Keratinocyte (primary cell): ENCODE results near the gene ST6GAL1. TPM values are rescaled to one million over a fixed set of nuclear protein-coding genes. Genes with fewer than 3 reads are reported as not detected.

Experiments
- DNase-seq: peaks from one replicate; pipeline ENCODE4 v3.0.0-alpha.2; 2011; ENCODE audit warnings: low read depth, missing footprints, low spot score
- FAIRE-seq: peaks from 2 replicates; lab custom pipeline; 2011; peaks lifted over from hg19 to GRCh38; lab: Jason Lieb, UNC
- H2AFZ ChIP-seq: 2 replicates; pipeline ENCODE4 v1.6.0; 2012; ENCODE audit warnings: low read length, control low read depth, inconsistent platforms; ENCODE audit not compliant: control insufficient read depth
- H3K27ac ChIP-seq: 2 replicates; pipeline ENCODE4 v1.5.1; 2011; ENCODE audit warnings: low read length; ENCODE audit not compliant: control insufficient read depth, insufficient read depth
- H3K27me3 ChIP-seq: 3 replicates; pipeline ENCODE4 v1.6.0; 2011; ENCODE audit warnings: low read length; ENCODE audit not compliant: control insufficient read depth, insufficient read depth; ENCODE audit errors: extremely low read depth
- H3K36me3 ChIP-seq, 2 experiments: 2 replicates in 1 of 2; 3 replicates in 1 of 2; pipeline ENCODE4 v1.5.1; 2011; ENCODE audit warnings: low read length in 2 of 2, mild to moderate bottlenecking in 1 of 2; ENCODE audit not compliant: control insufficient read depth in 2 of 2, insufficient read depth in 2 of 2; ENCODE audit errors: extremely low read depth in 1 of 2
- H3K4me1 ChIP-seq: 3 replicates; pipeline ENCODE4 v1.5.1; 2011; ENCODE audit warnings: low read length; ENCODE audit not compliant: control insufficient read depth, insufficient read depth; ENCODE audit errors: extremely low read depth
- H3K4me2 ChIP-seq: 3 replicates; pipeline ENCODE4 v1.6.0; 2011; ENCODE audit warnings: low read depth, low read length; ENCODE audit not compliant: control insufficient read depth, insufficient read depth; ENCODE audit errors: extremely low read depth
- H3K4me3 ChIP-seq, 3 experiments: fragments of 200-600 bp in 1 of 3; sonication (generic) in 1 of 3; 2 replicates in 2 of 3; 3 replicates in 1 of 3; pipeline ENCODE4 v1.5.1; 2011 to 2016; ENCODE audit warnings: low read length in 3 of 3, mild to moderate bottlenecking in 3 of 3, control low read depth in 2 of 3, inconsistent platforms in 1 of 3, low read depth in 1 of 3, mixed read lengths in 1 of 3, mixed run types in 1 of 3, moderate library complexity in 1 of 3; ENCODE audit not compliant: control insufficient read depth in 2 of 3, insufficient read depth in 2 of 3; ENCODE audit errors: extremely low read depth in 1 of 3
- H3K79me2 ChIP-seq: 2 replicates; pipeline ENCODE4 v1.6.0; 2012; ENCODE audit warnings: low read length; ENCODE audit not compliant: control insufficient read depth, insufficient read depth
- H3K9ac ChIP-seq: 3 replicates; pipeline ENCODE4 v1.6.0; 2011; ENCODE audit warnings: low read length; ENCODE audit not compliant: control insufficient read depth, insufficient read depth; ENCODE audit errors: extremely low read depth
- H3K9me1 ChIP-seq: 3 replicates; pipeline ENCODE4 v1.6.0; 2011; ENCODE audit warnings: low read length; ENCODE audit not compliant: control insufficient read depth, insufficient read depth; ENCODE audit errors: extremely low read depth
- H3K9me3 ChIP-seq: 2 replicates; pipeline ENCODE4 v1.5.1; 2012; ENCODE audit warnings: low read depth, low read length; ENCODE audit not compliant: control insufficient read depth
- H4K20me1 ChIP-seq: 3 replicates; pipeline ENCODE4 v1.6.0; 2011; ENCODE audit warnings: low read length; ENCODE audit not compliant: control insufficient read depth, insufficient read depth; ENCODE audit errors: extremely low read depth
- CTCF ChIP-seq, 3 experiments: IDR thresholded peaks in 1 of 3; conservative IDR thresholded peaks in 1 of 3; optimal IDR thresholded peaks in 1 of 3; 2 replicates in 2 of 3; 3 replicates in 1 of 3; pipeline versions ENCODE3 to v1.5.1; 2011; ENCODE audit warnings: low read length in 3 of 3, mild to moderate bottlenecking in 3 of 3, moderate library complexity in 2 of 3, control low read depth in 1 of 3, inconsistent platforms in 1 of 3; ENCODE audit not compliant: insufficient read depth in 2 of 3; ENCODE audit errors: extremely low read depth in 1 of 3
- EZH2 ChIP-seq: IDR thresholded peaks from one replicate; pipeline ENCODE4 v1.6.1; 2012; ENCODE audit warnings: inconsistent platforms, mild to moderate bottlenecking, low read length, moderate library complexity
- dilution Hi-C: fragments of 300-500 bp; cut with MboI; formaldehyde crosslinking; loops from one replicate; pipeline ENCODE4 v1.7.0; 2020; ENCODE audit warnings: low sequenced_read_pairs; ENCODE audit not compliant: extremely low pct_ligation_motif_present
- polyA plus RNA-seq, 5 experiments: library from polyadenylated mRNA; depleted of rRNA in 3 of 5; stranded (reverse) in 3 of 5; stranded (forward) in 1 of 5; unstranded in 1 of 5; fragments of >200 nt; gene quantifications; 1 replicate in 1 of 5; 2 replicates in 3 of 5; 3 replicates in 1 of 5; pipeline versions ENCODE4 v1.2.1 to v1.2.3, GENCODE V29; 2011 to 2012; ENCODE audit warnings: missing spikeins in 2 of 5, low read depth in 1 of 5, low replicate concordance in 1 of 5

ST6GAL1 gene
- polyA plus RNA-seq, 1 donor (not counting 4 experiments of a cell fraction or from before 2014, with no cell fraction given), result 7.5 TPM

- TF ChIP-seq EZH2 (no peak), CTCF (optimal IDR thresholded peaks at IDR 0.05 in 1 of 3, IDR thresholded peaks at IDR 0.05 in 1 of 3, conservative IDR thresholded peaks at IDR 0.05 in 1 of 3; ENCODE audit: extremely low read depth in 1 of 3, insufficient read depth in 2 of 3, low read length in 3 of 3) (no peak)
Observed at GRCh38 chr3:187072511-187072910, 142.2 kb downstream of the ST6GAL1 start.

GRCh38 chr3:187073581-187074098, 143.3 kb downstream of the ST6GAL1 start:
- Histone ChIP-seq H3K36me3 (peaks cover 0 to 1% of the 10 kb centered on the region in 2 experiments), H3K4me1 (no peaks in the 10 kb centered on the region), H3K27ac (no peak overlapping the region), H2AFZ (no peak overlapping the region), H3K9me3 (no peaks in the 10 kb centered on the region), H3K9ac (no peak overlapping the region), H3K4me2 (no peak overlapping the region), H3K9me1 (no peaks in the 10 kb centered on the region), H3K79me2 (no peaks in the 10 kb centered on the region), H3K27me3 (no peaks in the 10 kb centered on the region), H3K4me3 (no peak overlapping the region), H4K20me1 (no peaks in the 10 kb centered on the region)
- dilution Hi-C loops, result no loop called here
- no peak for FAIRE-seq
- no peak for TF ChIP-seq CTCF (optimal IDR thresholded peaks at IDR 0.05 in 1 of 3, IDR thresholded peaks at IDR 0.05 in 1 of 3, conservative IDR thresholded peaks at IDR 0.05 in 1 of 3; ENCODE audit: extremely low read depth in 1 of 3, insufficient read depth in 2 of 3, low read length in 3 of 3)
- no peak for DNase-seq

More at GRCh38 chr3:187072511-187072910, 142.2 kb downstream of the ST6GAL1 start:
- H3K4me3 ChIP-seq, result no peak overlapping the region
- FAIRE-seq (no peak), DNase-seq (no peak)
- no peaks in the 10 kb centered on the region for H3K4me1 ChIP-seq
- no peak overlapping the region for H3K9ac ChIP-seq
- H4K20me1 ChIP-seq, result no peaks in the 10 kb centered on the region
- H3K4me2 ChIP-seq, result no peak overlapping the region
- H3K36me3 ChIP-seq, result peaks cover 0 to 1% of the 10 kb centered on the region in 2 experiments
- dilution Hi-C loops, result no loop called here
- H2AFZ ChIP-seq, result no peak overlapping the region
- H3K9me1 ChIP-seq, result no peaks in the 10 kb centered on the region
- H3K27me3 ChIP-seq, result no peaks in the 10 kb centered on the region
- no peaks in the 10 kb centered on the region for H3K79me2 ChIP-seq
- H3K27ac ChIP-seq, result no peak overlapping the region
- no peaks in the 10 kb centered on the region for H3K9me3 ChIP-seq
